Left lung (tissue), 14 donors: Measurements from ENCODE around the gene RBBP7. TPM values are rescaled to one million over a fixed set of nuclear protein-coding genes. Genes with fewer than 3 reads are reported as not detected.

Source experiments
- ATAC-seq: fragments of 200-7000 bp; cut with Tn5 transposase; one replicate; pipeline ENCODE4 v1.9.1; 2020; ENCODE audit warnings: moderate library complexity
- DNase-seq, 4 donors: peaks; one replicate each; pipeline ENCODE4 v3.0.0-alpha.2; 2013 to 2020
- H3K27ac ChIP-seq, 2 donors: fragments of 200-600 bp; sonication (generic) in 1 of 2; one replicate each; pipeline versions ENCODE4 v1.5.0 to v1.8.0; 2020 to 2021
- H3K27me3 ChIP-seq, 2 donors: fragments of 200-600 bp; sonication (generic) in 1 of 2; one replicate each; pipeline versions ENCODE4 v1.5.0 to v1.8.0; 2020 to 2021
- H3K36me3 ChIP-seq, 2 donors: fragments of 200-600 bp; sonication (generic) in 1 of 2; one replicate each; pipeline versions ENCODE4 v1.5.0 to v1.8.0; 2020 to 2021
- H3K4me1 ChIP-seq, 2 donors: fragments of 200-600 bp; one replicate each; pipeline ENCODE4 v1.8.0; 2021
- H3K4me3 ChIP-seq, 2 donors: fragments of 200-600 bp; sonication (generic) in 1 of 2; one replicate each; pipeline versions ENCODE4 v1.5.0 to v1.8.0; 2020 to 2021; ENCODE audit warnings: mild to moderate bottlenecking in 1 of 2
- H3K9me3 ChIP-seq, 2 donors: fragments of 200-600 bp; sonication (generic) in 1 of 2; one replicate each; pipeline versions ENCODE4 v1.5.0 to v1.8.0; 2020 to 2021
- intact Hi-C, 2 donors: fragments of 100-400 bp; cut with DNase I; formaldehyde crosslinking; loops; one replicate each; pipeline versions ENCODE4 v1.11.2 to v1.14.2; 2022
- long read RNA-seq, 12 donors: library from polyadenylated mRNA in 2 of 12; unstranded in 2 of 12; transcript quantifications; one replicate each; pipeline ENCODE4 v2.0.0 and lab custom pipeline, GENCODE V29; 2019 to 2026
- polyA plus RNA-seq, 6 donors: library from polyadenylated mRNA; unstranded; fragments of 120-200 nt; gene quantifications; one replicate each; pipeline ENCODE4 v1.2.1, GENCODE V29; 2013; ENCODE audit not compliant: insufficient read length in 6 of 6
- total RNA-seq, 2 donors: library from RNA; stranded (reverse); fragmentation: NEBNext Ultra II Directional; extraction: Animal tissue kit (Norgen Biotek cat#: 25700); gene quantifications; one replicate each; pipeline ENCODE4 v1.2.1, GENCODE V29; 2021
- TF ChIP-seq, protein P1 (sequence below), 2 donors: fragments of 200-600 bp; sonication (generic) in 1 of 2; IDR thresholded peaks; one replicate each; pipeline versions ENCODE4 v1.5.0 to v1.8.0; 2021; ENCODE audit warnings: antibody characterized with exemption in 2 of 2
- donor health status: DM: no; HTN: yes; CAD: no.
- donor health status: DM: no; HTN: no; CAD: no.

Gene RBBP7
- 10 to 100 TPM; 70.4 to 82.6 TPM for total RNA-seq
- polyA plus RNA-seq = 100 to 1,000 TPM; 215 to 275 (median 249) TPM
- long read RNA-seq, donor 1, transcript RBBP7-203 (12 exons, 2,333 nt) = major isoform, 42 of 128 reads
- long read RNA-seq, donor 1, transcript RBBP7-201 (4 exons, 858 nt) = minor isoform, 6 of 128 reads
- long read RNA-seq, donor 1, partial matches to known transcripts = 76 of 128 reads
- long read RNA-seq, donor 1, other reads (novel, unspliced or antisense) = 0 of 128 reads
- long read RNA-seq, donor 2, transcript RBBP7-203 (12 exons, 2,333 nt) = major isoform, 44 of 98 reads
- long read RNA-seq, donor 2, partial matches to known transcripts = 49 of 98 reads
- long read RNA-seq, donor 2, other reads (novel, unspliced or antisense) = 0 of 98 reads
- long read RNA-seq, donor 3, transcript RBBP7-203 (12 exons, 2,333 nt) = major isoform, 48 of 73 reads
- long read RNA-seq, donor 3, partial matches to known transcripts = 20 of 73 reads
- long read RNA-seq, donor 3, other reads (novel, unspliced or antisense) = 0 of 73 reads
- long read RNA-seq, donor 4, transcript RBBP7-203 (12 exons, 2,333 nt) = major isoform, 31 of 38 reads
- long read RNA-seq, donor 4, partial matches to known transcripts = 3 of 38 reads
- long read RNA-seq, donor 4, other reads (novel, unspliced or antisense) = 1 of 38 reads
- long read RNA-seq, donor 5, transcript RBBP7-203 (12 exons, 2,333 nt) = major isoform, 27 of 69 reads
- long read RNA-seq, donor 5, partial matches to known transcripts = 34 of 69 reads
- long read RNA-seq, donor 5, other reads (novel, unspliced or antisense) = 0 of 69 reads
- long read RNA-seq, donor 6, transcript RBBP7-202 (12 exons, 2,036 nt) = minor isoform, 5 of 65 reads
- long read RNA-seq, donor 6, transcript RBBP7-203 (12 exons, 2,333 nt) = major isoform, 43 of 65 reads
- long read RNA-seq, donor 6, partial matches to known transcripts = 15 of 65 reads
- long read RNA-seq, donor 6, other reads (novel, unspliced or antisense) = 0 of 65 reads
- long read RNA-seq, donor 7, transcript RBBP7-203 (12 exons, 2,333 nt) = major isoform, 26 of 73 reads
- long read RNA-seq, donor 7, transcript RBBP7-201 (4 exons, 858 nt) = minor isoform, 7 of 73 reads
- long read RNA-seq, donor 7, partial matches to known transcripts = 33 of 73 reads
- long read RNA-seq, donor 7, other reads (novel, unspliced or antisense) = 5 of 73 reads
- long read RNA-seq, donor 8, transcript RBBP7-203 (12 exons, 2,333 nt) = major isoform, 44 of 72 reads
- long read RNA-seq, donor 8, partial matches to known transcripts = 23 of 72 reads
- long read RNA-seq, donor 8, other reads (novel, unspliced or antisense) = 0 of 72 reads
- long read RNA-seq, donor 9 = 0 reads
- long read RNA-seq, donor 10, transcript RBBP7-203 (12 exons, 2,333 nt) = major isoform, 30 of 35 reads
- long read RNA-seq, donor 10, partial matches to known transcripts = 2 of 35 reads
- long read RNA-seq, donor 10, other reads (novel, unspliced or antisense) = 3 of 35 reads
- long read RNA-seq, donor 11, transcript RBBP7-202 (12 exons, 2,036 nt) = minor isoform, 6 of 42 reads
- long read RNA-seq, donor 11, transcript RBBP7-203 (12 exons, 2,333 nt) = major isoform, 22 of 42 reads
- long read RNA-seq, donor 11, partial matches to known transcripts = 11 of 42 reads
- long read RNA-seq, donor 11, other reads (novel, unspliced or antisense) = 0 of 42 reads
- long read RNA-seq, donor 12, transcript RBBP7-203 (12 exons, 2,333 nt) = major isoform, 41 of 81 reads
- long read RNA-seq, donor 12, partial matches to known transcripts = 34 of 81 reads
- long read RNA-seq, donor 12, other reads (novel, unspliced or antisense) = 0 of 81 reads

GRCh38 chrX:16870095-16870861 is at the start of gene RBBP7:
Gene RBBP7 (minus strand): TSS chrX:16870362. CDS start chrX:16870053, 309 bp downstream.
- Histone ChIP-seq H3K36me3 (no peaks in the 10 kb centered on the region), H3K9me3 (no peaks in the 10 kb centered on the region), H3K4me1 (peaks cover 3 to 25% of the 10 kb centered on the region in 2 donors), H3K27ac (peak within 1 kb of the TSS; percentile 87 to 93), H3K27me3 (peaks cover 0 to 25% of the 10 kb centered on the region in 2 donors), H3K4me3 (peak within 1 kb of the TSS; percentile 58 to 63)
- TF ChIP-seq, protein P1, sequence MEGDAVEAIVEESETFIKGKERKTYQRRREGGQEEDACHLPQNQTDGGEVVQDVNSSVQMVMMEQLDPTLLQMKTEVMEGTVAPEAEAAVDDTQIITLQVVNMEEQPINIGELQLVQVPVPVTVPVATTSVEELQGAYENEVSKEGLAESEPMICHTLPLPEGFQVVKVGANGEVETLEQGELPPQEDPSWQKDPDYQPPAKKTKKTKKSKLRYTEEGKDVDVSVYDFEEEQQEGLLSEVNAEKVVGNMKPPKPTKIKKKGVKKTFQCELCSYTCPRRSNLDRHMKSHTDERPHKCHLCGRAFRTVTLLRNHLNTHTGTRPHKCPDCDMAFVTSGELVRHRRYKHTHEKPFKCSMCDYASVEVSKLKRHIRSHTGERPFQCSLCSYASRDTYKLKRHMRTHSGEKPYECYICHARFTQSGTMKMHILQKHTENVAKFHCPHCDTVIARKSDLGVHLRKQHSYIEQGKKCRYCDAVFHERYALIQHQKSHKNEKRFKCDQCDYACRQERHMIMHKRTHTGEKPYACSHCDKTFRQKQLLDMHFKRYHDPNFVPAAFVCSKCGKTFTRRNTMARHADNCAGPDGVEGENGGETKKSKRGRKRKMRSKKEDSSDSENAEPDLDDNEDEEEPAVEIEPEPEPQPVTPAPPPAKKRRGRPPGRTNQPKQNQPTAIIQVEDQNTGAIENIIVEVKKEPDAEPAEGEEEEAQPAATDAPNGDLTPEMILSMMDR (IDR thresholded peaks at IDR 0.05) = no peak
- DNase-seq (peak; percentile 87 to 96 (median 94)), ATAC-seq (peak; percentile 92)
- intact Hi-C loops = no loop called here

GRCh38 chrX:16918979-16919378 is 48.8 kb upstream of the RBBP7 start:
- ATAC-seq (no peak), DNase-seq (no peak)
- Histone ChIP-seq H3K4me3 (no peak overlapping the region), H3K36me3 (no peaks in the 10 kb centered on the region), H3K4me1 (no peaks in the 10 kb centered on the region), H3K27ac (no peak overlapping the region), H3K9me3 (no peaks in the 10 kb centered on the region), H3K27me3 (peaks cover 0 to 7% of the 10 kb centered on the region in 2 donors)
- intact Hi-C loops = no loop called here
- TF ChIP-seq, protein P1 (IDR thresholded peaks at IDR 0.05) = no peak

DNA sequence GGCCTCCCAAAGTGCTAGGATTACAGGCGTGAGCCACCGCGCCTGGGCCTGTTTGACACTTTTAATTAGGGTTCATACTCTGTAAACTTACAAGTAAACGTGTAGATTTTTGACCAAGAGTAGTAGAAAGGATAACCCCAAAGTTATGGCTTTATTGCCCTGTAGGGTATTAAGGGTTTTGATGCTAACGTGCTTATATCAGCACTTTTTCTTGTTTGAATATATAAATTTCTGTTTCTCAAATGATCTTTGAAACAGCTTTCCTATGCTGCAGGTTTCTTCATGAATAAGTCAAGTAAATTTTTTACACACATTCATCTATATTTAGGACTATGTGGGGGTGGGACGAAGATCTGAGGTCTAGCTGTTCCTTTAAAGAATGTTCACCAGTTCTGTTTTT is 47.0 kb upstream of the RBBP7 start:
- H3K27ac ChIP-seq = no peak overlapping the region
- no peak for ATAC-seq
- TF ChIP-seq, protein P1 (IDR thresholded peaks at IDR 0.05) = no peak

GRCh38 chrX:16916561-16916960 is 46.4 kb upstream of the RBBP7 start:
- H3K4me3 ChIP-seq = no peak overlapping the region
- H3K27ac ChIP-seq = no peak overlapping the region
- TF ChIP-seq, protein P1 (IDR thresholded peaks at IDR 0.05) = no peak
- no peak for ATAC-seq
- intact Hi-C loops = no loop called here
- no peaks in the 10 kb centered on the region for H3K4me1 ChIP-seq
- H3K9me3 ChIP-seq = no peaks in the 10 kb centered on the region
- peaks cover 0 to under 1% of the 10 kb centered on the region in 2 donors for H3K27me3 ChIP-seq
- H3K36me3 ChIP-seq = no peaks in the 10 kb centered on the region
- no peak for DNase-seq

More for the DNA sequence above, 47.0 kb upstream of the RBBP7 start:
- no peaks in the 10 kb centered on the region for H3K4me1 ChIP-seq
- no peak overlapping the region for H3K4me3 ChIP-seq
- peaks cover 0 to 2% of the 10 kb centered on the region in 2 donors for H3K27me3 ChIP-seq
- no peaks in the 10 kb centered on the region for H3K36me3 ChIP-seq
- no peak for DNase-seq
- intact Hi-C loops = no loop called here
- no peaks in the 10 kb centered on the region for H3K9me3 ChIP-seq
